Hepatocyte (in vitro differentiated cells): ENCODE measurements around the gene GALNT13. TPM values are rescaled to one million over a fixed set of nuclear protein-coding genes. Genes with fewer than 3 reads are reported as not detected.

Experiments used
- DNase-seq: peaks from one replicate; pipeline ENCODE4 v3.0.0-alpha.2; 2016; ENCODE audit warnings: low spot score
- H2AFZ ChIP-seq: fragments of 200-600 bp; sonication (generic); 2 replicates; pipeline ENCODE4 v1.6.0; 2016; ENCODE audit warnings: antibody characterized with exemption, mild to moderate bottlenecking
- H3K27ac ChIP-seq: fragments of 200-600 bp; sonication (generic); 2 replicates; pipeline ENCODE4 v1.5.1; 2016; ENCODE audit warnings: mild to moderate bottlenecking
- H3K27me3 ChIP-seq: fragments of 200-600 bp; sonication (generic); 2 replicates; pipeline ENCODE4 v1.6.1; 2016
- H3K36me3 ChIP-seq: fragments of 200-600 bp; sonication (generic); replicated peaks from 2 replicates; pipeline ENCODE4 v1.5.1; 2016; ENCODE audit warnings: low read depth; ENCODE audit not compliant: insufficient read depth
- H3K4me1 ChIP-seq: fragments of 200-600 bp; sonication (generic); 2 replicates; pipeline ENCODE4 v1.5.1; 2016; ENCODE audit warnings: mild to moderate bottlenecking, moderate library complexity; ENCODE audit not compliant: insufficient read depth
- H3K4me2 ChIP-seq: fragments of 200-600 bp; sonication (generic); 2 replicates; pipeline ENCODE4 v1.6.0; 2016
- H3K4me3 ChIP-seq: fragments of 200-600 bp; sonication (generic); 2 replicates; pipeline ENCODE4 v1.5.1; 2016; ENCODE audit warnings: mild to moderate bottlenecking
- H3K79me2 ChIP-seq: fragments of 200-600 bp; sonication (generic); 2 replicates; pipeline ENCODE4 v1.6.0; 2017; ENCODE audit warnings: mild to moderate bottlenecking
- H3K9me2 ChIP-seq: fragments of 200-600 bp; sonication (generic); replicated peaks from 2 replicates; pipeline ENCODE4 v1.6.0; 2017; ENCODE audit warnings: mild to moderate bottlenecking; ENCODE audit not compliant: insufficient read depth
- H3K9me3 ChIP-seq: fragments of 200-600 bp; sonication (generic); 2 replicates; pipeline ENCODE4 v1.5.1; 2016; ENCODE audit warnings: low read depth, mild to moderate bottlenecking
- H4K20me1 ChIP-seq: fragments of 200-600 bp; sonication (generic); 2 replicates; pipeline ENCODE4 v1.6.0; 2016; ENCODE audit warnings: mild to moderate bottlenecking; ENCODE audit not compliant: insufficient read depth, poor library complexity, severe bottlenecking
- EZH2 ChIP-seq: fragments of 200-600 bp; sonication (generic); IDR thresholded peaks from 2 replicates; pipeline ENCODE4 v1.6.1; 2016; ENCODE audit warnings: antibody characterized with exemption, mild to moderate bottlenecking, borderline replicate concordance
- EZH2phosphoT487 ChIP-seq: fragments of 200-600 bp; sonication (generic); IDR thresholded peaks from one replicate; pipeline ENCODE4 v1.6.1; 2018; ENCODE audit warnings: antibody characterized with exemption, mild to moderate bottlenecking, low read depth, moderate library complexity; ENCODE audit not compliant: unreplicated experiment, severe bottlenecking
- WGBS: methylation state at CpG from one replicate; pipeline ENCODE4 v1.1.6; 2016; ENCODE audit warnings: low lambda C conversion rate; ENCODE audit errors: missing lambda C conversion rate; 5-methylcytosine and 5-hydroxymethylcytosine counted together
- polyA plus RNA-seq: library from polyadenylated mRNA; unstranded; fragments of >200 nt; fragmentation: Nextera tagmentation; extraction: Ambion mirVana; gene quantifications from 2 replicates; pipeline ENCODE4 v1.2.1, GENCODE V29; 2016
- total RNA-seq: library from RNA; depleted of rRNA; stranded (reverse); fragments of >200 nt; gene quantifications from 2 replicates; pipeline ENCODE4 v1.2.3, GENCODE V29; 2014
- TF ChIP-seq, protein P1 (sequence below): fragments of 200-600 bp; sonication (generic); IDR thresholded peaks from 2 replicates; pipeline ENCODE4 v1.5.1; 2016; ENCODE audit warnings: antibody characterized with exemption, mild to moderate bottlenecking; ENCODE audit not compliant: poor library complexity

The GALNT13 gene
- total and polyA plus RNA-seq, 2 experiments from 2014 or later: 25.6 to 53.5 TPM

DNA sequence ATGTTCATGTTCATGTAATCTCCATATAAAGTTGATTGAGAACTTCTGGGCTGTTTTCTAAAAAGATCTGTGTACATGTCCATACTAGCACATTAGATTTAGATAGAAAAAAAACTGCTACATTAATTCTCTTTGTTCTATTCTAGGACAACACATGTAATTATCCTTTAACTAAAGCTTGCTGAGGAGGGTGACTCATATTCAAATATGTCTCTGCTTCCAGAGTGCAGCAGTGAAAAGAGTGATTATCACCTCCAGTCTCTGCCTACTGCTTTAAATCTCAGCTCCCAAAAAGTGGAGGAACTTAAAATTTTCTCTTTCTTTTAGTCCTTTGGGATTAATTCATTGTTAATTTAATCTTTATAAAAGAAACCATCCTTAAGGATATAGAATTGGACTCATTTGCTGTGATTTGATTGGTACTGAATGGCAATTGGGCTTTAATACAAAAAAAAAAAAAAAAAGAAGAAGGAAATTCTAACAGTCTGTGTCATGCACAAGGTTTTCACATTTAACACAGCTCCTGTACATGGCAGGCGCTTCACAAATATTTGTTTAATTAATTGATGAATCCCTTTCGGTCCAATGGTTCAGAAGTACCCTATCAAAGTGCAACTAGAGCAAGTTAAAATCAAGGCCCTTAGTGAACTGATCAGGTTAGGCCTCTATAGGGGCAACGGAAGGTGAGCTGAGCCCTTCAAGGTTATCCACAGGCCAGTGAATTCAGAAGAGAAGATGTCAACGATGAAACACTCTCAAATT is 612.8 kb downstream of the GALNT13 start:
- Histone ChIP-seq H3K4me2 (no peak overlapping the region), H3K27ac (peak overlapping the region; percentile 32), H3K4me3 (no peak overlapping the region), H3K36me3 (no peaks in the 10 kb centered on the region), H3K9me3 (no peaks in the 10 kb centered on the region), H2AFZ (no peak overlapping the region), H3K9me2 (no peaks in the 10 kb centered on the region), H4K20me1 (no peaks in the 10 kb centered on the region), H3K4me1 (peaks cover 4% of the 10 kb centered on the region), H3K27me3 (no peaks in the 10 kb centered on the region), H3K79me2 (no peaks in the 10 kb centered on the region)
- TF ChIP-seq EZH2phosphoT487: no peak
- TF ChIP-seq, protein P1, sequence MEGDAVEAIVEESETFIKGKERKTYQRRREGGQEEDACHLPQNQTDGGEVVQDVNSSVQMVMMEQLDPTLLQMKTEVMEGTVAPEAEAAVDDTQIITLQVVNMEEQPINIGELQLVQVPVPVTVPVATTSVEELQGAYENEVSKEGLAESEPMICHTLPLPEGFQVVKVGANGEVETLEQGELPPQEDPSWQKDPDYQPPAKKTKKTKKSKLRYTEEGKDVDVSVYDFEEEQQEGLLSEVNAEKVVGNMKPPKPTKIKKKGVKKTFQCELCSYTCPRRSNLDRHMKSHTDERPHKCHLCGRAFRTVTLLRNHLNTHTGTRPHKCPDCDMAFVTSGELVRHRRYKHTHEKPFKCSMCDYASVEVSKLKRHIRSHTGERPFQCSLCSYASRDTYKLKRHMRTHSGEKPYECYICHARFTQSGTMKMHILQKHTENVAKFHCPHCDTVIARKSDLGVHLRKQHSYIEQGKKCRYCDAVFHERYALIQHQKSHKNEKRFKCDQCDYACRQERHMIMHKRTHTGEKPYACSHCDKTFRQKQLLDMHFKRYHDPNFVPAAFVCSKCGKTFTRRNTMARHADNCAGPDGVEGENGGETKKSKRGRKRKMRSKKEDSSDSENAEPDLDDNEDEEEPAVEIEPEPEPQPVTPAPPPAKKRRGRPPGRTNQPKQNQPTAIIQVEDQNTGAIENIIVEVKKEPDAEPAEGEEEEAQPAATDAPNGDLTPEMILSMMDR: no peak
- TF ChIP-seq EZH2: no peak
- WGBS: 82% methylated on average over 4 of the region's 4 CpGs
- no peak for DNase-seq

DNA sequence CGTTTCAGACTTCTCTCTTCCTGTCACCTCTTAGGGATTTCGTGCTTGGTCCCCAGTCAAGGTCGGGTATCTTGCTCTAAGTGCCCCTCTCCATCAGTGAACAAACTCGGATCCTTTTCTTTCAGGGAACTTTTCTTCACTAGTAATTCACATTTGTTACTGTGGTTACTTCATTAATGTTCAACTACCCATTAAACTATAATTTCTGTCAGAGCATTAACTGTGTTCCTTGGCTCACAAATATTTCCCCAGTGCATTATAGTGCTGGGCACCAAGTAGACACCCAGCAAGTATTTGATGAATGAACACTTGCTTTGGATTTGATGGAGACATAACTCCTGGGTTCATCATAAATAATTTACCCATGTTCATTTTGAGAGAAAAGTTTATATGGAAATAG is 617.1 kb downstream of the GALNT13 start:
- Histone ChIP-seq H3K27me3 (no peaks in the 10 kb centered on the region), H3K27ac (no peak overlapping the region), H3K4me3 (no peak overlapping the region), H4K20me1 (no peaks in the 10 kb centered on the region), H3K4me1 (peaks cover 4% of the 10 kb centered on the region), H3K9me2 (no peaks in the 10 kb centered on the region), H2AFZ (no peak overlapping the region), H3K9me3 (no peaks in the 10 kb centered on the region), H3K36me3 (no peaks in the 10 kb centered on the region), H3K4me2 (no peak overlapping the region), H3K79me2 (no peaks in the 10 kb centered on the region)
- 89% methylated on average over 4 of the region's 4 CpGs for WGBS
- no peak for DNase-seq
- TF ChIP-seq, protein P1: no peak
- TF ChIP-seq EZH2 (no peak), EZH2phosphoT487 (no peak)

DNA sequence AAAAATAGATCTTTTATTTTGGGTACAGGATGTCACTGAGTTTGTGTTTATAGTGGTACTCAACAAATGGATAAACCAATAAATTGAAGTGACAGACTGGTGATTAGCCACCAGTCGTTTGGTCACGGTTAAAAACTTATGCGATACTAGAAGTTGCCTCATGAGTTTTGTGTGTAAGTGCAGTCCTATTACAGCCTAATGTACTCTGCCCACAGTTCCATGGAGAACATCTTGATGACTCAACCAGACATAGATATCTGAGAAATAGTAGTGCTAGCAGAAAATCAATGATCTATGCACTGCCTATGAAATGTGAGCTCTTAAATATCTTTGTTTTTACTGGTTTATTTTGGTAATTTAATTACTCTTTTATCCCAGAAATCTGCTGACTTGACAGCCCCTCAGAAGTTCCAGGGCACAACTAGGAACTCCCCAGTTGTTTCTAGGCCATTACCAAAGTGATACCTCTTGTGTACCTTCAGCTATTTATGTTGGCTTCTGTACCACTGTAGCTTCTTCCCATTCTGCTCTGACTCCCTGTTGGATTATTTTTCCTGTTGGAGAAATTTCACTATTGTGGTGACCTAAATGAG is 617.6 kb downstream of the GALNT13 start:
- Histone ChIP-seq H3K27me3 (no peaks in the 10 kb centered on the region), H3K4me1 (peaks cover 4% of the 10 kb centered on the region), H3K9me2 (no peaks in the 10 kb centered on the region), H3K36me3 (no peaks in the 10 kb centered on the region), H3K4me2 (no peak overlapping the region), H4K20me1 (no peaks in the 10 kb centered on the region), H2AFZ (no peak overlapping the region), H3K4me3 (no peak overlapping the region), H3K27ac (no peak overlapping the region), H3K79me2 (no peaks in the 10 kb centered on the region), H3K9me3 (no peaks in the 10 kb centered on the region)
- 93% methylated on average over 3 of the region's 3 CpGs for WGBS
- DNase-seq: no peak
- TF ChIP-seq EZH2 (no peak), EZH2phosphoT487 (no peak)
- TF ChIP-seq, protein P1: no peak
